A549 treated with Mapracorat at 1 μM for 4 hours (cell line): ENCODE results near the gene FRAS1. TPM values are rescaled to one million over a fixed set of nuclear protein-coding genes. Genes with fewer than 3 reads are reported as not detected.

Experiments used
- total RNA-seq: library from RNA; stranded (reverse); fragments of 200-300 nt; extraction: Qiagen RNA extraction; gene quantifications from 5 replicates; pipeline ENCODE4 v1.2.3, GENCODE V29; 2022

FRAS1 gene, protein sequence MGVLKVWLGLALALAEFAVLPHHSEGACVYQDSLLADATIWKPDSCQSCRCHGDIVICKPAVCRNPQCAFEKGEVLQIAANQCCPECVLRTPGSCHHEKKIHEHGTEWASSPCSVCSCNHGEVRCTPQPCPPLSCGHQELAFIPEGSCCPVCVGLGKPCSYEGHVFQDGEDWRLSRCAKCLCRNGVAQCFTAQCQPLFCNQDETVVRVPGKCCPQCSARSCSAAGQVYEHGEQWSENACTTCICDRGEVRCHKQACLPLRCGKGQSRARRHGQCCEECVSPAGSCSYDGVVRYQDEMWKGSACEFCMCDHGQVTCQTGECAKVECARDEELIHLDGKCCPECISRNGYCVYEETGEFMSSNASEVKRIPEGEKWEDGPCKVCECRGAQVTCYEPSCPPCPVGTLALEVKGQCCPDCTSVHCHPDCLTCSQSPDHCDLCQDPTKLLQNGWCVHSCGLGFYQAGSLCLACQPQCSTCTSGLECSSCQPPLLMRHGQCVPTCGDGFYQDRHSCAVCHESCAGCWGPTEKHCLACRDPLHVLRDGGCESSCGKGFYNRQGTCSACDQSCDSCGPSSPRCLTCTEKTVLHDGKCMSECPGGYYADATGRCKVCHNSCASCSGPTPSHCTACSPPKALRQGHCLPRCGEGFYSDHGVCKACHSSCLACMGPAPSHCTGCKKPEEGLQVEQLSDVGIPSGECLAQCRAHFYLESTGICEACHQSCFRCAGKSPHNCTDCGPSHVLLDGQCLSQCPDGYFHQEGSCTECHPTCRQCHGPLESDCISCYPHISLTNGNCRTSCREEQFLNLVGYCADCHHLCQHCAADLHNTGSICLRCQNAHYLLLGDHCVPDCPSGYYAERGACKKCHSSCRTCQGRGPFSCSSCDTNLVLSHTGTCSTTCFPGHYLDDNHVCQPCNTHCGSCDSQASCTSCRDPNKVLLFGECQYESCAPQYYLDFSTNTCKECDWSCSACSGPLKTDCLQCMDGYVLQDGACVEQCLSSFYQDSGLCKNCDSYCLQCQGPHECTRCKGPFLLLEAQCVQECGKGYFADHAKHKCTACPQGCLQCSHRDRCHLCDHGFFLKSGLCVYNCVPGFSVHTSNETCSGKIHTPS (N-terminal part only)
- total RNA-seq, result 2.0 to 3.4 TPM (median 2.7 TPM) in 5 replicates

DNA sequence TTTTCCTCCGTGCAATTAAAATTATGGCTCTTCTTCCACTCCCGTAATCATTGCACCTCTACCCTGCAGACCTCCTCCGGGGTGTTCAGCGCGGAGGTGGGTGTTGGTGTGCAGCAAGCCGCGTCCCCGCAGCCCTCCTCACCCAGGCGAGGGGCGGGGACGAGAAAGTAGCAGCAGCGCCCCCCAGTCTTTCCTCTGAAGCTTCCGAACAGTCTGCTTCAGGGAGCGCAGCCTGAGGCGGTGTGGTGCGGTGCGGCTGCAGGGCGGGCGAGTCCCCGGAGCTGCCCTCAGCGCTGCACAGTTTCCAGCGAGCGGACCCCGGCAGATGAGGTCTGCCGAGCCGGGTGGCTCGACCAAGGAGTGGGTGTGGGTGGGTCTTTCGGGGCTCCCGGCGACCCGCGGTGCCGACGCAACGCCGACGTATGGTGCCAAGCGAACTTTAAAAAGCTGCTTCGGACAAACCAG is at the start of gene FRAS1:
Gene FRAS1 (plus strand): TSS at position 189 of the 465 bp plus-strand sequence. CDS start 687 bp downstream, outside the sequence.

DNA sequence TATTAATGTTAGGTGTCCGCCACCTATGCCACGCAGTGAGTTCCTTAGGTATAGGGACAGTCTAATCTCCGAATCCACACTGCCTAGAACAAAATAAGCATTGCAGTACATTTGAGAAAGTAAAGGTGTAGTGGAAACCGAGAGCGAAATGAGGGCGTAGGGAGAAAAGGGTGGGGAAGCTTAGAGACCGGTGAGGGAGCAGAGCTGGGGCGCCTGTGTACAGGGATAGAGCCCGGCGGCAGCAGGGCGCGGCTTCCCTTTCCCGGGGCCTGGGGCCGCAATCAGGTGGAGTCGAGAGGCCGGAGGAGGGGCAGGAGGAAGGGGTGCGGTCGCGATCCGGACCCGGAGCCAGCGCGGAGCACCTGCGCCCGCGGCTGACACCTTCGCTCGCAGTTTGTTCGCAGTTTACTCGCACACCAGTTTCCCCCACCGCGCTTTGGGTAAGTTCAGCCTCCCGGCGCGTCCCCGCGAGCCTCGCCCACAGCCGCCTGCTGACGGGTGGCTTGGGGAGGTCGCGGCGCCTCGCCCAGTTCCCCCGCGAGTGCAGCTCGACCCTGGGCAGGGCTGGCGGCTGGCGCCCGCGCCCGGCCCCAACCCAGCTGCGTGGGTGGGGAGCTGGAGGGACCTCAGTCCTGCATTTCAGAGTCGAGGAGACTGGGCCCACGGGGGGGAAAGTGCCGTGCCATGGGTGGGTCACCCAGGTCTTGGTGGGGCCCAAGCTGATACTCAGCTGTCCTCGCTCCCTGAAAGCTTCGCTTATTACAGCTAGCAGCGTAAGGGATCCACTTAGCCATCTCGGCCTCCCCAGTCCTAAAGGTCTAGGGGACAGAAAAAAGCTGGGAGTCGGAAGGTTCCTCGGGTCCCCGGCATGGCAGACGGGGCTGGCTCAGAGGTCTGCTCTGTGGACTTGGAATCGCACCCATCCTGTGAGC is 494.6 kb downstream of the FRAS1 start, which contains the start of gene ANXA3:
Gene ANXA3 (plus strand): TSS at position 351 of the 932 bp plus-strand sequence. CDS start 2,704 bp downstream, outside the sequence.

Other genes with a start within 250 kb of the FRAS1 start
- gene CNOT6L, start 238.0 kb upstream of the FRAS1 start, total RNA-seq, result 6.6 to 11.3 TPM (median 8.8 TPM) in 5 replicates
- gene MRPL1, start 194.5 kb upstream of the FRAS1 start, total RNA-seq, result 23.4 to 28.4 TPM (median 24.0 TPM) in 5 replicates